Peyer's patch (tissue), 4 donors: ENCODE data around the gene CLUH. TPM values are rescaled to one million over a fixed set of nuclear protein-coding genes. Genes with fewer than 3 reads are reported as not detected.

ENCODE experiments used
- DNase-seq, 3 donors: peaks; one replicate each; pipeline ENCODE4 v3.0.0-alpha.2; 2017 to 2019
- H3K27ac ChIP-seq, 4 donors: fragments of 200-600 bp; sonication (generic); one replicate each; pipeline ENCODE4 v1.5.1; 2016 to 2019
- H3K27me3 ChIP-seq, 2 donors: fragments of 200-600 bp; sonication (generic); one replicate each; pipeline ENCODE4 v1.5.1; 2019
- H3K36me3 ChIP-seq, 3 donors: fragments of 200-600 bp; sonication (generic); one replicate each; pipeline ENCODE4 v1.5.1; 2016 to 2019
- H3K4me1 ChIP-seq, 4 donors: fragments of 200-600 bp; sonication (generic); one replicate each; pipeline ENCODE4 v1.5.1; 2016 to 2019
- H3K4me3 ChIP-seq, 4 donors: fragments of 200-600 bp; sonication (generic); 1 replicate in 3 of 4; 2 replicates in 1 of 4; pipeline ENCODE4 v1.5.1; 2016 to 2019; ENCODE audit warnings: mild to moderate bottlenecking in 1 of 4
- H3K9me3 ChIP-seq, 4 donors: fragments of 200-600 bp; sonication (generic); one replicate each; pipeline ENCODE4 v1.5.1; 2016 to 2019; ENCODE audit warnings: mild to moderate bottlenecking in 1 of 4
- CTCF ChIP-seq, 6 experiments: fragments of 450-650 bp in 4 of 6; fragments of 200-600 bp in 2 of 6; sonication (generic) in 1 of 6; IDR thresholded peaks; one replicate each; pipeline ENCODE4 v1.5.1; 2017 to 2019; ENCODE audit warnings: antibody characterized with exemption in 6 of 6, mild to moderate bottlenecking in 3 of 6, moderate library complexity in 1 of 6
- POLR2A ChIP-seq, 2 donors: fragments of 450-650 bp; IDR thresholded peaks; one replicate each; pipeline ENCODE4 v1.5.1; 2017; ENCODE audit warnings: antibody characterized with exemption in 2 of 2, mild to moderate bottlenecking in 2 of 2, moderate library complexity in 2 of 2
- total RNA-seq, 4 donors: library from RNA; depleted of rRNA; stranded (reverse); fragments of >200 nt; gene quantifications; one replicate each; pipeline ENCODE4 v1.1.0, GENCODE V29; 2016

Gene CLUH
- total RNA-seq, 4 donors from 2014 or later: 127 to 323 (median 225) TPM

DNA sequence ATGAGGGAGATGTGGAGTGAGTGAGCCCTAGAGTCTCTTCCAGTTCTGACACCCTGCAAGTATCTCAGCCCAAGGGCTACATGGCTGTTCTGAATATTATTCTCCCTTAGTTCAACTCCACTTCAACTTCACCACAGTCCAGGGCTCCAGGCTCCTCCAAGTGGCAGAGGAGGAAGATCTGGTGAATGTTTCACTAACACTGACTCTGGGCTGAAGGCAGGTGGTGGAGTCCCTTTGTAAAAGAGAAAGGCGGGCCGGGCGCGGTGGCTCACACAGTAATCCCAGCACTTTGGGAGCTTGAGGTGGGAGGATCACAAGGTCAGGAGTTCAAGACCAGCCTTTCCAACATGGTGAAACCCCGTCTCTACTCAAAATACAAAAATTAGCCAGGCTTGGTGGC, 24.3 kb upstream of the CLUH start:
- Histone ChIP-seq H3K9me3 (no peaks in the 10 kb centered on the region), H3K4me1 (no peaks in the 10 kb centered on the region), H3K27me3 (no peaks in the 10 kb centered on the region), H3K4me3 (no peak overlapping the region), H3K27ac (no peak overlapping the region), H3K36me3 (no peaks in the 10 kb centered on the region)
- no peak for DNase-seq
- TF ChIP-seq POLR2A (IDR thresholded peaks at IDR 0.05) (no peak), CTCF (IDR thresholded peaks at IDR 0.05) (no peak)

GRCh38 chr17:2734939-2735338, 23.4 kb upstream of the CLUH start:
- Histone ChIP-seq H3K27me3 (no peaks in the 10 kb centered on the region), H3K9me3 (no peaks in the 10 kb centered on the region), H3K4me3 (no peak overlapping the region), H3K4me1 (no peaks in the 10 kb centered on the region), H3K27ac (no peak overlapping the region), H3K36me3 (no peaks in the 10 kb centered on the region)
- DNase-seq: no peak
- TF ChIP-seq CTCF (IDR thresholded peaks at IDR 0.05): no peak
- TF ChIP-seq POLR2A (IDR thresholded peaks at IDR 0.05): no peak

- Histone ChIP-seq H3K9me3 (no peaks in the 10 kb centered on the region), H3K27ac (no peak overlapping the region), H3K4me1 (no peaks in the 10 kb centered on the region), H3K36me3 (no peaks in the 10 kb centered on the region), H3K27me3 (no peaks in the 10 kb centered on the region), H3K4me3 (no peak overlapping the region)
- no peak for TF ChIP-seq CTCF (IDR thresholded peaks at IDR 0.05)
- no peak for TF ChIP-seq POLR2A (IDR thresholded peaks at IDR 0.05)
- DNase-seq: no peak
Observed at GRCh38 chr17:2731807-2732206, 20.2 kb upstream of the CLUH start.

- no peaks in the 10 kb centered on the region for H3K27me3 ChIP-seq
- TF ChIP-seq CTCF (IDR thresholded peaks at IDR 0.05) (no peak), POLR2A (IDR thresholded peaks at IDR 0.05) (no peak)
Observed at GRCh38 chr17:2730764-2731353, 19.3 kb upstream of the CLUH start.

DNA sequence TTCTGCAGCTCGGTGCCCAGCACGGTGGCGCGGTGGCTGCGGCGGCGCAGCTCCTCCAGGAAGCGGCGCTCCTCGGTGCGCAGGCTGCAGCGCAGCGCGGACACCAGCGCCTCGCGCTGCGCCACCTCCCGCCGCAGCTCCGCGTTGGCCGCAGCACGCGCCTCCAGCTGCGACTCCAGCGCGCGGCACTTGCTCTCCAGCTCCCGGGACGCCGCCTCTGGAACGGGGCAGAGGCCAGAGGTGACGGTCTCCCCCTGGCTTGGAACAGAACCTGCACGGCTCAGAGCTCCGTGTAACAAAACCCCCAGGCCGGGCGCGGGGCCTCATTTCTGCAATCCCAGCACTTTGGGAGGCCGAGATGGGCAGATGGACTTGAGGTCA, 13.2 kb upstream of the CLUH start:
- H3K9me3 ChIP-seq: no peaks in the 10 kb centered on the region
- H3K27me3 ChIP-seq: peaks cover 0 to 5% of the 10 kb centered on the region in 2 donors
- peak overlapping the region in 2 of 4 donors; percentile 74 to 82 for H3K27ac ChIP-seq
- peaks cover 0 to 23% (median 4%) of the 10 kb centered on the region in 4 donors for H3K4me1 ChIP-seq
- peak overlapping the region in 3 of 4 donors; percentile 38 to 53 (median 47) for H3K4me3 ChIP-seq
- no peaks in the 10 kb centered on the region for H3K36me3 ChIP-seq
- peak in 4 of 6 experiments; percentile 10 to 61 (median 50) for TF ChIP-seq CTCF (IDR thresholded peaks at IDR 0.05)
- no peak for TF ChIP-seq POLR2A (IDR thresholded peaks at IDR 0.05)
- DNase-seq: peak in 2 of 3 donors; percentile 65 to 78

More at GRCh38 chr17:2730764-2731353, 19.3 kb upstream of the CLUH start:
- Histone ChIP-seq H3K9me3 (no peaks in the 10 kb centered on the region), H3K27ac (no peak overlapping the region), H3K4me1 (no peaks in the 10 kb centered on the region), H3K4me3 (no peak overlapping the region), H3K36me3 (no peaks in the 10 kb centered on the region)
- DNase-seq: no peak
